Caki2 (cell line): ENCODE results near the gene RGS6. TPM values are rescaled to one million over a fixed set of nuclear protein-coding genes. Genes with fewer than 3 reads are reported as not detected.

Experiments
- DNase-seq: peaks from one replicate; pipeline ENCODE4 v3.0.0-alpha.2; 2015; ENCODE audit warnings: low read depth
- in situ Hi-C: cut with HindIII; loops from 2 replicates; pipeline ENCODE4 v1.10.0; 2016; ENCODE audit warnings: low sequenced_read_pairs, low pct_unique_long_range_greater_than_20kb, mixed read lengths
- total RNA-seq: library from RNA; depleted of rRNA; stranded (reverse); fragments of >200 nt; shearing (Covaris generic); gene quantifications from 2 replicates; pipeline ENCODE4 v1.2.3, GENCODE V29; 2014; ENCODE audit warnings: low replicate concordance

The RGS6 gene
- total RNA-seq, 1 experiment from 2014 or later: not detected

DNA sequence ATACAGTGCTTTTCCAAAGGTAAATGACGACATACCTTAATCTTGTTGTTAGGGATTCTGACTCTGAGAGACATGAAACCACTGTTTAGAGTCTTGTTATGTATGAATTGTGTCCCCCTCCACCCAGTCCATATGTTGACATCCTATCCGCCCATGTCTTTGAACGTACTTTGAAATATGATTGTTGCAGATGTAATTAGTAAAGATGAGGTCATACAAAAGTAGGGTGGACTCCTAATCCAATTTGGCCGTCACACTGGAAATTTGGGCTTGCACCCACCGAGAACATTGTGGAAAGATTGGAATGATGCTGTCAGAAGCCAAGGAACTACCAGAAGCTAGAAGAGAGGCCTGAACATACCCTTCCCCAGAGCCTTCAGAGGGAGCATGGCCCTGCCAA lies 62.2 kb downstream of the RGS6 start:
- DNase-seq: no peak
- in situ Hi-C loops: no loop called here

DNA sequence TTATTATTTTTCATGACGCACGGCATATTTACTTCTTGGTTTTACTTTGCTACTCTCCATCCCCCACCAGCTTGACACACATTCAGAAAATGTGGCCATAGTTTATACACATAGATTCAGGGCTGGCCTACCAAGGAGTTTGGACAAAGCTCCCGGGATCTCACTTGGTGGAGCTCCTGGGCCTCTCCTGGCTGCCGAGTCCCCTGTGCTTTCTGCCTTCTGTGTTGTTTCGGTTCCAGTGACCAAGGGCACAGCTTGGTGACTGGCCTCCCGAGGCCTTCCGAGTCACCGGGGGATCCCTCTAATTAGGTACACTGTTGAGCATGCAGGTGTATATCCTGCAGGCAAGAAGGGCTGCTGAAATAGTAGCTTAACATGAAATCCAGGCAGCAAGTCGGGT lies 63.5 kb downstream of the RGS6 start:
- in situ Hi-C loops: no loop called here
- DNase-seq: no peak

DNA sequence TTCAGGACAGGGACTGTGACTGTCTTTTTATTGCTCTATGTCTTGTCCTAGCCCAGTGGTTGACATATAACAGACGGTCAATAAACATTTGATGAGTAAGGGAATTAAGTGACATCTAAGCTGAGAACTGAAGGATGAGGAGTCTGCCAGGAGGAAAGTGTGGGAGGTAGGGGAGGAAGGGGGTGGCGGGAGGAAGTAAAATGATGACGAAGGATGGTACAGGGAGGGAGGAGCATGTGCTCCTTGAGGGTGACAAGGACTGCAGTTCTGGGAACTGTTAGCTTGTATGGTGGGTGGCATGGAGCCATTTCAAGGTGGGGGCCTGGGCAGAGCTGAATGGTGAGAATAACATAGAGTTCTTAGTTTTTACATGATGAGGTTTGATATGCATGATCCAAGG lies 64.4 kb downstream of the RGS6 start:
- in situ Hi-C loops: no loop called here
- DNase-seq: no peak

DNA sequence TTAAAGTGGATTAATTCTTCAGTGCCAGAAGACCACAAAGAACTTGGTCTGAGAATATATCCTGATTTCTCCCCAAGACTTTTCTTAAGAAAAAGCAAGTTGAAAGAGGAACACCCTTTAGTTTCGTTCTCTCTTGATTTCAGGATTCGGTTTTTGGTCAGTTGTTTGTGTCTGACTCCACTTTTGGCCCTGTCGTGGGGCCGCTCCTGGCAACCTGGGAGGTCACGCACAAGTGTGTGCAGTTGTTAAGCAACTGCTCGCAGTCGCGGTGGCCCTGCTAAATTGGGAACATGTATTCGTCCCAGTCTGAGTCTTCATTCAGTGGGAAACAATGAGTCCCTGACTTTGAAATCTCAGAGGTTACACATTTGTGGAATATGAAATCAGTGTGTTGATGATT lies 68.7 kb downstream of the RGS6 start:
- no peak for DNase-seq
- in situ Hi-C loops: no loop called here

DNA sequence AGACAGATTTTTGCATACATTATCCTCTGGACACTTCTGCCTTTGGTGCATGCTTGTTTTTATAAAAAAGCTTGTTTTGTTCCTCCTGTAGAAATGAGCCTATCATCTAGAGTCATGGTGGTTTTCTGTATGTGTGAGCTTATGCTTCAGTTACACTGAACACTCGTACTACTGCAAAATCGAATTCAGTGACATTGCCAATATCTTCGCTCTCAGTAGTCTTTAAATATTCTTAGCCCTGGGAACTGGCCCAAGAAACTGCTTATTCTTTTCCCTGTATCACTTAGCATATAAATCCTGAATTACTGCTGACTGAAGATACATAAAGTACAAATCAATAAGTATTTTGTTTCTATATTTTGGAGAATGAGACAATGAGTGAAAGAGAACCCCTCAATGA lies 70.5 kb downstream of the RGS6 start:
- no peak for DNase-seq

DNA sequence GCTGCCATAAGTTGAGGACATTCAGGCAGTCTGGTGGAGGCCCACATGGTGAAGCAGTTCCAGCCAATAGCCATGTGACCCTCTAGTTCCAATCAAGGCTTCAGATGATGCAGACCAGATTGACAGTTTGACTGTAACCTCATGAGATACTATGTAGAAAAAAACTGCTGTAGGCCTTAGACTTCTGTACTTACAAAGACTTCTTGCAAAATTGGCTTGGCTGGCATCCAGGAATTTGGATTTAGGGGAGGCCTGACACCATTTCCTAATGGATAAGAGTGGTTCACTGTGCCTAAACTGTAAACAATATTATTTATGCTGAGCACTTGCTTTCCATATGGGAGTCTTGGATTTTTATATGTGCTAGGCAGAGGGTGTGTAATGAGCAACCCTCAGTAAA lies 76.4 kb downstream of the RGS6 start:
- DNase-seq: no peak
- in situ Hi-C loops: no loop called here

More for the DNA sequence above, 70.5 kb downstream of the RGS6 start:
- in situ Hi-C loops: no loop called here

DNA sequence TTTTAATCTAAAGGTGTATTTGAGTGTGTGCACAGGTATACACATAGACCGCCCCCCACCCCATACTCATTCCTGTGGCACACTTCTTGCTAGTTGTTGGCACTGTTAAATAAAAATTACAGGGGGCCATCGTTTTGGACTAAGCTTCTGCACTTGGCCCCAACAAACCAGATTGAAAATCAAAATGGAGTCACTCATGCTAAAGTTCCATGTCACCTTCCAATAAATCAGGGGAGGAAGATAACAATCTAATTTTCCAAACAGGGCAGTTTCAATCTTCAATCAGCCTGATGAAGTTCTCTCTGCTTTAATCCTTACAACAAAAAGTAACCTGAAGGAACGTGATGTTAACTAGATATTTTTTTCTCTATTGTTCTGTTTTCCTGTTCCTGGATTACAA lies 78.2 kb downstream of the RGS6 start:
- in situ Hi-C loops: no loop called here
- DNase-seq: no peak

DNA sequence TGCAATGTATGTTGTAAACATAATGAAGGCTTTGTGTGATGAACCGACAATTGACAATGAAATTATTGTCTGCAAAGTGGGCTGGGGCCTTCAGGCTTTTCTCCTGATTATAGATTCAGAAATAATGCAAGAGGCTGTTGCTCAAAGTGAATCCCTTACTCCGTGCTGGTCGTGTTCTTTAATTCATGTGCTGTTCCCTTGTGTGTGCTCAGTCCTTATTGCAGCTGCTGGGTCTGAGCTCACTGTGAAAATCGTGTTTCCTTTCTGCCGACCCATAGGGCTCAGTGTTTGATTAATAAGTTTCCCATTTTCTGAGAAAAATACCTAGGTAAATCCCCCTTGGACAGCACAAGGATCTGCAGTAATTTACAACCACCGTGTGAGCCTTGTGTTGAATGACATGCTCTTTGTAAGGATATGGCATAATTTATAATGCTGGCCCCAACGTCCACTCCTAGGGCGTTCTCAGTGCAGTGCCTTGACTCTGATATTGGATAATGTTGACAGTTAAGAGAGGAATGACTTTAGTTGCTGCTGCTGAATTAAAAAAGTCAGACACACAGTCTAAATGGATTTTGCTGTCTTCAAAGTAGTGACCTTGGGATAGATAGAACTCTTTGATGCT lies 81.6 kb downstream of the RGS6 start:
- in situ Hi-C loops: no loop called here
- no peak for DNase-seq

DNA sequence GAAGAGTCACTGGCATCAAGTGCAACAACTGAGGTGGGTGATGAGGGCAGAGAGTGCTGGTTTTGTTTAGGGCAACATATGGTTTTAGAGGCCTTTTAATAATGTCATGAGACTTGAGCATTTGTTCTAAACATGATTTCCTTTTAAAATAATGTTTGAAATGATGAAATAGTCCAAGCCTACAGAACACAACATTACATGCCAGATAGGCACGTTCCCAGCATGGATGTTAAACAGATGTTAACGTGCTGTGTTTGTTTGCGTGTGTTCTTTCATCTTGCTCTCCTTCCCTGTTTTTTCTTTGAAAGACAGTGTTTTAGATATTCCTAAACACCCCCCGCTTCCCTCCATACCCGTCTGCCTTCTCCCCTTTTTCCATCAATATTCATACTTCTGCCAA lies 82.3 kb downstream of the RGS6 start:
- in situ Hi-C loops: no loop called here
- no peak for DNase-seq

DNA sequence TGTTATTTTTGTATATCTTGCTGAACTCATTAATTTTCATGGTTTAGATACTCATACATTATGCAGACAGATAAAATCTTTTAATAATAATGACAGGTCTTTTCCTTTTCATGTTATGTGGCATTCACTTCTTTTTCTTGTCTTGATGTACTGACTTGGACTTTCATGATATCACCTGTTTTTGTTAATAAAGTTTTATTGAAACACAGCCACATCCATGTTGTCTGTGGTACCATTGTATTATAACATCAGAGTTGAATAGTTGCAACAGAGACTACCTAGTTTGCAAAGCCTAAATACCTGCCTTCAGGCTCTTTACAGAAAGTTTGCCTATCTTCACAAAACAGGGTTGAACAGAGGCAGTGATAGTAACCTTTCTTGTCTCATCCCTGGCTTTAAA lies 85.1 kb downstream of the RGS6 start:
- in situ Hi-C loops: no loop called here
- DNase-seq: no peak

DNA sequence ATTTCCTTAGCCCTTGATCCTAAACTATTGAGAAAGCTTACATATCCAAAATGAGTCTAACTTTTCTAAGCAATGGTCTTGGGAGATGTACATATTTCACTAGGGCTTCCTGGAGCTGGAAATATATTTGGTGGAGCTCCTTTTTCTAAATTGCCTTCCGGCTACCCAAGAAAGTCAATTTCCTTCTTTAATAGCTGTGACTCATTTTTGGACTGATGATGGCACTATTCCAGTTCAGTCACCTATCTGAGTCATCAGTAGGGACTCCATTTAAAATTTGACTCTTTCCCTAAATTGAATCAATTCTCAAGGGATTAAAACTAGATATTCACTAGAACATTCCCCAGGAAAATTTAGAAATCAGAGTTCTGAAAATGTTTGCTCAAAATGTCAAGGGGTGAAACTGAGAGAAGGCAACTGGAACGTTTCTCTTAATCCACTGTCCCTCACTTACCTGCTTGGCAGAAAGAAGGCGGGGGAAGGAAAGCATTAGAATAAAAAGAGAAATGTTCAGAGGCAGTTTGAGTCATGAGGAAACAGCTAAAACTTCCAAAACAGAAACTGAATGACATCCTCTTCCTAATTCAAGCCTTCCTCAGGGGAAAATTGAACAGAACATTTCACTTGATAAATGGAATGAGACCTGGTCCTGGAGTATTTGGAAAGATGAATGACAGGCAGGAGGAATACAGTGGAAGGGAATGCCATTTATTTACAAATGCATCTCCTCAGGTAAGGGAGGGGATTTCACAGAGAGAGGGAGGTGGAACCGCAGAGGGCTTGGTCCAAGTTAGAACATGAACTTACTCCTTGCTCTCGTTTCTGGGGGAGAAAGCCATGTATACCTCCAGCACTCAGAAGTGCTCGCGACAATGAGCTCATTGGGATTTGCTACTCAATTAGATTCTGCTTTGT lies 91.2 kb downstream of the RGS6 start:
- no peak for DNase-seq
- in situ Hi-C loops: no loop called here

DNA sequence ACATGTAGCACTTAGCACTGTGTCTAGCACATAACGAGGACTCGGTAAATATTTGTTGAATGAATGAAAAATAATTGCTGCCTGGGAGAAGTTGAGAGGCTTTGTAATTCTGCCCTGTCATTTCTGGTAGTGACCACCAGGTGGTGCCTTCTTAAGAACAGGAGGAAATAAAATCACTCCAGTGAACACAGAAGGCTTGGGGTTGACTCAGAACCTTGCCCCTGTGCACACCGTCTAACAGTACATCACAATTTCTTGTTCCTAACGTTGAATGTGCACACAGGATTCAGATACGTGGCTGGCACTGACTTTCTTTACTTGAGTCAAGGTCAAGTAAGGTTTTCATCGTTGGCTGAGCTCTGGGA lies 91.8 kb downstream of the RGS6 start:
- DNase-seq: peak; percentile 1
- in situ Hi-C loops: no loop called here

DNA sequence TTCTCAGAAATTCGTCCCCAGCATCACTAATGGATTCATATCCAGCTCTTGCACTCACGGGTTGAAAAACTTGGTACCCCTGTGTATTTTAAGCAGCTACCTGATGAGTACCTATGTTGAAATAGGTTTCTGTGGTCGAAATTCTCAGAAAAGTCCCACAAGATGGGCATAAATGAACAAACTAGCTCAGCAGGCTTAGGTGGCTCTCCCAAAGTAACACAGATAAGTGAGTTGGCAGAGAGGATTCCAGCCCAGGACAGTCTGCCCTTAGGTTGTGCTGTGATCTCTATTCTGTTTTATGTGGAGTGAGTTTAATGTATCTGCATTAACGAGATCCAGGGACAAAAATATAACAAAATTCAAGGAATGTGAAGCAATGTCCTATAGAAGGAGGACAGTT lies 92.3 kb downstream of the RGS6 start:
- no peak for DNase-seq
- in situ Hi-C loops: no loop called here

DNA sequence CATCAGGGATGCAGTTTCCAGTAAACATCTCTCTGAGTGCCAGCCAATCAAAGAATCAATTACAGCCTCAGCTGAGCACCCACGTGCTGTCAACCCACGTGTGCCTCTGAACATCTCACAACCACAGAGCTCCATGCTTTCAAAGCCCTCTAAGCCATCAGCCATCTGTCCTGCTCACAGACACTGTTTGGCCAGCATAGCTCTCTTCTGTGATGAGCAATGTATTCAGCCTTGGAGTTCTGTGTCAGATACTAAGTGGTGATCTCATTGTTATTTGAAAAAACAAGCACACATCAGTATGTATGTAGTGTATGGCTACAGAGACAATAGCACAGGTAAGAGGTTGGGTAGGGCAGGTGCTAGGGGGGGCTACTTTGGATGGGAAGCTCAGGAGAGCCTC lies 94.3 kb downstream of the RGS6 start:
- no peak for DNase-seq
- in situ Hi-C loops: no loop called here

DNA sequence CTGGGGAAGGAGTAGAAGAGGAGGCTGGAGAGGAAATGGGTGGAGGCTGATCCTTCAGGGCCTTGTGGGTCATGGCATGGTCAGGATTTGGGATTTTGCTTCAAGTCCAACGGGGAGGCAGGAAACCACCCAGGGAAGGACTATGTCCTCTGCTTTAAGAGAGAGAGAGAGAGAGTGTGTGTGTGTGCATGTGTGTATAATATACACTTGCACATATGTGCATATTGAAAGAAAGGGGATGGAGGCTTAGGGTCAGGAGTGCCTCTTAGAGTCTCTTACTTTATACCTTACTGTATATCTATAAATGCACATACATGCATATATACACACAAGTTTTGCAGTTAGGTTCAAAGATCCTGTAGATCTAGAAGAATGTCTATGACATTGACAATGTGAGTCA lies 94.8 kb downstream of the RGS6 start:
- in situ Hi-C loops: no loop called here
- DNase-seq: no peak

DNA sequence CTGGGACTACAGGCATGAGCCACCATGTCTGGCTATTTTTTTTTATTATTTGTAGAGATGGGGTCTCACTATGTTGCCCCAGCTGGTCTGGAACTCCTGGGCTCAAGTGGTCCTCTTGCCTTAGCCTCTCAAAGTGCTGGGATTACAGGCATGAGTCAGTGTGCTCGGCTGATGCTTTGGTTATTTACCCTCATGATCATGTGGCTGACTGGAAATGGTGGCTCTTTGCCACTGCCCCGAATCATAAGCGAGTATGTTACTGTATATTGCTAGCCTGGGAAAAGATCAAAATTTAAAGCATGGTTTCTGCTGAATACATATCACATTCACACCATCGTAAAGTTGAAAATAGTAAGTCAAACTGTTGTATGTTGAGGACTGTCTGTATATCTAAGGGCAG lies 101.1 kb downstream of the RGS6 start:
- in situ Hi-C loops: no loop called here
- no peak for DNase-seq

DNA sequence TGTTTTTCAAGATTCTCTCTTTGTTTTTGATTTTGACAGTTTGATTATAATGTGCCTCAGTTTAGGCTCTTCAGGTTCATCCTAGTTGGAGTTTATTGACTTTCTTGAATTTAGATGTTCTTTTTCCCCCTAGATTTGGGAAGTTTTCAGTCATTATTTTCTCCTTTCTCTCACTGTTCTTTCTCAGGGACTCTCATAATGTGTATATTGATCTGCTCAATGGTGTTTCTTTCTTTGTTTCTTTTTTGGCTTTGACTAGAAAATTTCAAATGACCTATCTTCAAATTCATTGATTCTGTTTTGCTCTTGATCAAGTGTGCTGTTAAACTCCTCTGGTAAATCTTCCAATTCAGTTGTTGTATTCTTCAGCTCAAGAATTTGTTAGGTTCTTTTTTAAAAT lies 108.3 kb downstream of the RGS6 start:
- DNase-seq: no peak
- in situ Hi-C loops: no loop called here

DNA sequence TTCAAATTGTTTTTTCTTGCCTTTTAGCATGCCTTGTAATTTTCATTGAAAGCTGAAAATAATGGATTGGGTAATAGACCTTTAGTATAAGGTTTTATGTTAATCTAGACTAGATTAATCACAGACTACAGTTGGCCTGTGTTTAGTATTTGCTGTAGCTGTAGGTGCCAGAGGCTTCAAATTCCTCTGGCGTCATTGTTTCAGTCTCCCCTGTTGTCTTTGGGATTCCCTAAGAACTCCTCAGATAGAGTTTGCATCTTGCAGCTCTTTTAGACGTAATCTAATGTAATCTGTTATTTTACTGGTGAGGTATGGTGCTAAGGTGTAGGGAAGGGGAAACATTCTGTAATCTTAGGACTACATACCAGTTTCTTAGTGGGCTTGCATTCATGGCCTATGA lies 113.0 kb downstream of the RGS6 start:
- in situ Hi-C loops: no loop called here
- DNase-seq: no peak

DNA sequence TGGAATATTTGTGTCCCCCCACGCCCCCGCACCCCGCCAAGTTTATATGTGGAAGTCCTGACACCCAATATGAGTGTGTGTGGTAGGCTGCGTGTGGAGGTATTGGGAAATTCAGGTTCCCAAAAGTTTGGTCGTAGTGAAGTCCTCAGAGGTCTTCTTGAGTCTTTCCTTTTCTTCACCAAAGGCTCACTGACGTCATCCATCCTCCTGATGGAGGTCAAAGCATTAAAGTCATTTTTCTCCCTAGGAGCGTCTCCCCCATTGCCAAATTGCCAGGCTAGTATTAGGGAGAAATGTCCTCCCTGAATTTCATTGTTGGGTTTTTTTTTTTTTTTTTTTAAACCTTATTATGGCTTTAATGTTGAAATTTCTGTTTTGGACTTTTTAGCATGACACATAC lies 113.7 kb downstream of the RGS6 start:
- in situ Hi-C loops: no loop called here
- no peak for DNase-seq

DNA sequence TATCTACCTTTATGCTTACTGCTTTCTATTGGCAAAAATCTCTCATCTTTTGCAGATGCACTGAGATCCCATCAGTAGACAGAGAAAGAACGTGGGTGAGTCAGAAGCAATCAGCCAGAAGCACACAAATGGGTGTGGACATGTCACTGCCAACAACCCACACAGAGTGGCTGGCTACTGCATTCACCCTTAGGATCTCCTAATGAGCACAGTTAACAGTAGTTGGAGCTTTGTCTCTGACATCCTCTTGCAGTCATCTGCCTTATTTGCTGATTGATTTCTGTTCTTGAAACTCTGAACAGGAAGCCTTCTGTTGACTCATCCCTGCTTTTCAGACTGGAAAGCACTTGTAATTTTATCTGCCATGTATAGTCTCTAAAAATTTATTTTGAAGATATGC lies 117.2 kb downstream of the RGS6 start:
- in situ Hi-C loops: no loop called here
- no peak for DNase-seq
